ENCODE results near the gene EVA1C. TPM values are rescaled to one million over a fixed set of nuclear protein-coding genes. Genes with fewer than 3 reads are reported as not detected.

Gene EVA1C
- total RNA-seq, 1 experiment from 2014 or later: 0.98 TPM

DNA sequence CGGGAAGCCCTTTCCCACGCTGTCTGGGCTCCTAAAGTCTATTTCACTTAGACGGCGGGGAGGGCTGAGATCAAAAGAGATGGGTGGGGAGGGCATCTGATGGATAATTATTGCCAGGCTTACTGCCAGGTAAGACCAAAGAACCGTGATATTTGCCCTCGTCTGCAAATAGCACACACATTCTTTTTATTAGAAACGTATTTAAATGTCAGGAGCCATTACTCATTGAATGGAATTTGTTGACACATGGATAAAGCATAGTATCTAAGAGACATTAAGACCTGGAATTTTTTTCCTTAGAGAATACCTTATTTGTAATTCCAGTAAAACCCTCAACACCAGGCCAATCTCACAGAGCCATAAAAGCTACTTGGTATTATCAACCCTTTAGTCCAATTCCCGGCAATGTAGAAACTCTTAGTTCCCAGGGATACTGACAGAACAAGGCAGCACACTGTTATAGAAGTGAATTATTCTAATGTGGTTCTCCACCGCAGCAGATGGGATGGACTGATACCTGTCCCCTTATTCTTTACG is 30.3 kb upstream of the EVA1C start:
- Histone ChIP-seq H3K79me2 (ENCODE audit: insufficient read depth, low read length) (peaks cover 10% of the 10 kb centered on the region), H3K4ac (ENCODE audit: low read depth, low read length) (no peak overlapping the region), H2AK5ac (ENCODE audit: insufficient read length, low read length) (no peak overlapping the region), H3K56ac (ENCODE audit: insufficient read length, low read depth, low read length) (no peak overlapping the region), H4K91ac (ENCODE audit: insufficient read length, low read depth, low read length) (no peak overlapping the region), H4K8ac (replicated peaks; ENCODE audit: insufficient read length, low read depth, low read length) (no peak overlapping the region), H2BK120ac (ENCODE audit: low read depth, low read length, poor library complexity, severe bottlenecking) (no peak overlapping the region), H2BK5ac (ENCODE audit: insufficient read length, low read length) (no peak overlapping the region), H2BK12ac (ENCODE audit: insufficient read length, low read depth, low read length) (no peak overlapping the region), H4K20me1 (ENCODE audit: control insufficient read depth, insufficient read depth, insufficient read length) (no peaks in the 10 kb centered on the region), H3K27ac (ENCODE audit: insufficient read length, low read depth, low read length) (no peak overlapping the region), H4K5ac (ENCODE audit: insufficient read length, low read depth, low read length) (no peak overlapping the region), H3K27me3 (ENCODE audit: insufficient read depth, low read length) (no peaks in the 10 kb centered on the region), H2BK15ac (ENCODE audit: low read depth, low read length) (no peak overlapping the region), H3K4me2 (ENCODE audit: insufficient read depth, insufficient read length, low read length) (no peak overlapping the region), H3K23ac (ENCODE audit: insufficient read length, low read depth, low read length) (no peak overlapping the region), H3K14ac (ENCODE audit: insufficient read depth, low read length) (no peak overlapping the region), H3K23me2 (ENCODE audit: insufficient read length, low read depth, low read length, poor library complexity, severe bottlenecking) (no peaks in the 10 kb centered on the region), H2BK20ac (ENCODE audit: low read depth, low read length, poor library complexity, severe bottlenecking) (no peak overlapping the region), H2AFZ (ENCODE audit: low read length) (no peak overlapping the region), H3K9me3 (ENCODE audit: control insufficient read depth, low read depth, low read length) (no peaks in the 10 kb centered on the region), H3K4me1 (ENCODE audit: insufficient read depth, low read length) (no peaks in the 10 kb centered on the region), H3T11ph (ENCODE audit: low read length) (no peak overlapping the region), H3K79me1 (ENCODE audit: insufficient read depth, low read depth, low read length, poor library complexity, severe bottlenecking) (no peaks in the 10 kb centered on the region), H3K18ac (ENCODE audit: insufficient read length, low read depth, low read length) (no peak overlapping the region), H3K9ac (ENCODE audit: extremely low read depth, insufficient read length, low read length) (no peak overlapping the region)
- no peak for TF ChIP-seq CTCF (conservative IDR thresholded peaks at IDR 0.05)
- Mint-ChIP-seq H3K4me1 (peaks cover 0 to 9% of the 10 kb centered on the region in 2 experiments; a peak in 2 of 4 replicates), H3K9me3 (no peaks in the 10 kb centered on the region), H3K27me3 (ENCODE audit: low read depth) (no peaks in the 10 kb centered on the region), H3K36me3 (ENCODE audit: insufficient read depth in 1 of 3, low read depth in 3 of 3) (peaks cover 45 to 79% (median 77%) of the 10 kb centered on the region in 3 experiments; a peak in 6 of 7 replicates), H3K27ac (no peak overlapping the region), H3K4me3 (no peak overlapping the region; a peak in 1 of 5 replicates)
- DNase-seq: no peak
- no CpG with 5 or more reads among the region's 10 CpGs for WGBS (ENCODE audit: extremely low coverage, insufficient read length, low lambda C conversion rate)
